ENCODE measurements around the gene MAPK7. TPM values are rescaled to one million over a fixed set of nuclear protein-coding genes. Genes with fewer than 3 reads are reported as not detected.

MAPK7 gene
- total and polyA plus RNA-seq, 2 of the 4 experiments (the other 2 are of a cell fraction): 9.7 to 25.4 TPM

Small RNA genes within 50 kb of the gene (microRNA-seq; reads per million reads assigned to microRNA genes)
- gene MIR1180 (ENCODE audit: insufficient read depth in 1 of 2, insufficient read length in 1 of 2, unreplicated experiment in 1 of 2) (50.6 to 764 reads per million in 2 experiments), gene RF00537 (ENCODE audit: insufficient read depth, insufficient read length) (not detected)

Small RNA genes within 50 kb of the gene (small RNA-seq; reads per million reads assigned to genes)
- gene MIR1180 (0.11 to 9.5 (median 5.4) reads per million in 5 experiments), gene RF00537 (0 reads per million in 5 experiments)

Other genes with a start within 250 kb of the MAPK7 start
- 14.9 and 19.4 TPM in 2 replicates for gene EPN2, start 141.1 kb upstream of the MAPK7 start, total RNA-seq (2012; rRNA removed)
- 25.3 and 28.0 TPM in 2 replicates for gene EPN2, start 141.1 kb upstream of the MAPK7 start, polyA plus RNA-seq (2012; rRNA removed)
- 23.3 and 42.5 TPM in 2 replicates for gene B9D1, start 15.8 kb upstream of the MAPK7 start, total RNA-seq (2012; rRNA removed)
- gene B9D1, start 15.8 kb upstream of the MAPK7 start, polyA plus RNA-seq (2012; rRNA removed): 43.8 and 54.9 TPM in 2 replicates
- 5.0 and 7.0 TPM in 2 replicates for gene MFAP4, start 8.7 kb downstream of the MAPK7 start, total RNA-seq (2012; rRNA removed)
- gene MFAP4, start 8.7 kb downstream of the MAPK7 start, polyA plus RNA-seq (2012; rRNA removed): 69.5 and 71.6 TPM in 2 replicates
- 1.7 and 2.5 TPM in 2 replicates for gene RNF112, start 32.7 kb downstream of the MAPK7 start, total RNA-seq (2012; rRNA removed)
- 5.5 and 5.7 TPM in 2 replicates for gene RNF112, start 32.7 kb downstream of the MAPK7 start, polyA plus RNA-seq (2012; rRNA removed)
- gene SLC47A1, start 155.4 kb downstream of the MAPK7 start, total RNA-seq (2012; rRNA removed): not detected in 2 replicates
- not detected in 2 replicates for gene SLC47A1, start 155.4 kb downstream of the MAPK7 start, polyA plus RNA-seq (2012; rRNA removed)

Data from IMR-90 (cell line).